ENCODE data around the gene NRP2. TPM values are rescaled to one million over a fixed set of nuclear protein-coding genes. Genes with fewer than 3 reads are reported as not detected.

Gene NRP2
- total and polyA plus RNA-seq, 3 experiments from 2014 or later, result 0.91 to 0.94 TPM; not detected in 1

- Mint-ChIP-seq H3K27ac (no peak overlapping the region), H3K9me3 (no peaks in the 10 kb centered on the region), H3K4me3 (no peak overlapping the region), H3K4me1 (no peaks in the 10 kb centered on the region), H3K36me3 (no peaks in the 10 kb centered on the region), H3K27me3 (peaks cover 6 to 26% of the 10 kb centered on the region in 2 donors)
- H3K4me3 ChIP-seq (ENCODE audit: low read length), result no peak overlapping the region
- POLR2A ChIA-PET, result no interaction called here
- no peaks in the 10 kb centered on the region for H3K36me3 ChIP-seq (ENCODE audit: insufficient read depth, low read length)
- no peaks in the 10 kb centered on the region for H3K9me3 ChIP-seq (ENCODE audit: low read length)
- CTCF ChIA-PET, result no interaction called here
- no peak for DNase-seq
- no peaks in the 10 kb centered on the region for H3K27me3 ChIP-seq (ENCODE audit: insufficient read depth, low read length, poor library complexity, severe bottlenecking)
- H3K4me1 ChIP-seq (ENCODE audit: insufficient read depth, low read length), result no peaks in the 10 kb centered on the region
- no peak overlapping the region for H3K27ac ChIP-seq (ENCODE audit: low read depth, low read length)
These were observed 98.3 kb downstream of the NRP2 start for GRCh38 chr2:205780645-205781044.

- H3K4me3 ChIP-seq (ENCODE audit: low read length), result no peak overlapping the region
- H3K4me1 Mint-ChIP-seq, result no peaks in the 10 kb centered on the region
- no peaks in the 10 kb centered on the region for H3K9me3 ChIP-seq (ENCODE audit: low read length)
- H3K9me3 Mint-ChIP-seq, result no peaks in the 10 kb centered on the region
- DNase-seq, result no peak
- no peaks in the 10 kb centered on the region for H3K36me3 Mint-ChIP-seq
- no peaks in the 10 kb centered on the region for H3K4me1 ChIP-seq (ENCODE audit: insufficient read depth, low read length)
- H3K27ac Mint-ChIP-seq, result peak overlapping the region in 2 of 8 donors; percentile 20 to 51
- H3K4me3 Mint-ChIP-seq, result no peak overlapping the region
- H3K27ac ChIP-seq (ENCODE audit: low read depth, low read length), result no peak overlapping the region
- no peaks in the 10 kb centered on the region for H3K36me3 ChIP-seq (ENCODE audit: insufficient read depth, low read length)
- H3K27me3 Mint-ChIP-seq, result peaks cover 6 to 18% of the 10 kb centered on the region in 2 donors
- ChIA-PET POLR2A (no interaction called here), CTCF (no interaction called here)
- no peaks in the 10 kb centered on the region for H3K27me3 ChIP-seq (ENCODE audit: insufficient read depth, low read length, poor library complexity, severe bottlenecking)
These were observed 99.1 kb downstream of the NRP2 start for GRCh38 chr2:205781244-205781931.

GRCh38 chr2:205782941-205783340 lies 100.6 kb downstream of the NRP2 start:
- no peak overlapping the region for H3K27ac ChIP-seq (ENCODE audit: low read depth, low read length)
- H3K9me3 Mint-ChIP-seq, result no peaks in the 10 kb centered on the region
- H3K9me3 ChIP-seq (ENCODE audit: low read length), result no peaks in the 10 kb centered on the region
- H3K27me3 ChIP-seq (ENCODE audit: insufficient read depth, low read length, poor library complexity, severe bottlenecking), result no peaks in the 10 kb centered on the region
- no peak overlapping the region for H3K4me3 ChIP-seq (ENCODE audit: low read length)
- H3K4me1 ChIP-seq (ENCODE audit: insufficient read depth, low read length), result no peaks in the 10 kb centered on the region
- ChIA-PET CTCF (no interaction called here), POLR2A (no interaction called here)
- H3K4me3 Mint-ChIP-seq, result no peak overlapping the region
- no peak overlapping the region for H3K27ac Mint-ChIP-seq
- H3K36me3 Mint-ChIP-seq, result no peaks in the 10 kb centered on the region
- H3K27me3 Mint-ChIP-seq, result peaks cover 6 to 13% of the 10 kb centered on the region in 2 donors
- no peaks in the 10 kb centered on the region for H3K4me1 Mint-ChIP-seq
- H3K36me3 ChIP-seq (ENCODE audit: insufficient read depth, low read length), result no peaks in the 10 kb centered on the region
- DNase-seq, result no peak

- POLR2A ChIA-PET, result no interaction called here
- peaks cover 3 to 9% of the 10 kb centered on the region in 2 donors for H3K27me3 Mint-ChIP-seq
- Histone ChIP-seq H3K4me3 (ENCODE audit: low read length) (no peak overlapping the region), H3K36me3 (ENCODE audit: insufficient read depth, low read length) (no peaks in the 10 kb centered on the region), H3K27me3 (ENCODE audit: insufficient read depth, low read length, poor library complexity, severe bottlenecking) (no peaks in the 10 kb centered on the region), H3K9me3 (ENCODE audit: low read length) (no peaks in the 10 kb centered on the region), H3K27ac (ENCODE audit: low read depth, low read length) (no peak overlapping the region), H3K4me1 (ENCODE audit: insufficient read depth, low read length) (no peaks in the 10 kb centered on the region)
- CTCF ChIA-PET, result no interaction called here
- H3K4me3 Mint-ChIP-seq, result no peak overlapping the region
- H3K27ac Mint-ChIP-seq, result no peak overlapping the region
- H3K36me3 Mint-ChIP-seq, result no peaks in the 10 kb centered on the region
- DNase-seq, result no peak
- no peaks in the 10 kb centered on the region for H3K9me3 Mint-ChIP-seq
- no peaks in the 10 kb centered on the region for H3K4me1 Mint-ChIP-seq
These were observed 101.7 kb downstream of the NRP2 start for GRCh38 chr2:205783872-205784499.

- CTCF ChIA-PET, result no interaction called here
- DNase-seq, result no peak
- POLR2A ChIA-PET, result no interaction called here
- no peaks in the 10 kb centered on the region for H3K4me1 ChIP-seq (ENCODE audit: insufficient read depth, low read length)
- no peak overlapping the region for H3K27ac ChIP-seq (ENCODE audit: low read depth, low read length)
- H3K27me3 Mint-ChIP-seq, result peaks cover 4 to 9% of the 10 kb centered on the region in 2 donors
- H3K4me3 Mint-ChIP-seq, result no peak overlapping the region
- H3K9me3 ChIP-seq (ENCODE audit: low read length), result no peaks in the 10 kb centered on the region
- H3K36me3 Mint-ChIP-seq, result no peaks in the 10 kb centered on the region
- no peaks in the 10 kb centered on the region for H3K36me3 ChIP-seq (ENCODE audit: insufficient read depth, low read length)
- no peak overlapping the region for H3K4me3 ChIP-seq (ENCODE audit: low read length)
- no peaks in the 10 kb centered on the region for H3K4me1 Mint-ChIP-seq
- no peak overlapping the region for H3K27ac Mint-ChIP-seq
- no peaks in the 10 kb centered on the region for H3K27me3 ChIP-seq (ENCODE audit: insufficient read depth, low read length, poor library complexity, severe bottlenecking)
- H3K9me3 Mint-ChIP-seq, result no peaks in the 10 kb centered on the region
These were observed 103.4 kb downstream of the NRP2 start for GRCh38 chr2:205785507-205786260.

GRCh38 chr2:205786976-205787375 lies 104.7 kb downstream of the NRP2 start:
- POLR2A ChIA-PET, result no interaction called here
- no peaks in the 10 kb centered on the region for H3K4me1 Mint-ChIP-seq

GRCh38 chr2:205787761-205788160 lies 105.5 kb downstream of the NRP2 start:
- ChIA-PET CTCF (no interaction called here), POLR2A (no interaction called here)
- no peak for DNase-seq
- Mint-ChIP-seq H3K27ac (no peak overlapping the region), H3K36me3 (no peaks in the 10 kb centered on the region), H3K4me3 (no peak overlapping the region), H3K9me3 (no peaks in the 10 kb centered on the region), H3K4me1 (no peaks in the 10 kb centered on the region), H3K27me3 (peaks cover 6 to 7% of the 10 kb centered on the region in 2 donors)
- no peak overlapping the region for H3K27ac ChIP-seq (ENCODE audit: low read depth, low read length)
- no peaks in the 10 kb centered on the region for H3K4me1 ChIP-seq (ENCODE audit: insufficient read depth, low read length)
- H3K36me3 ChIP-seq (ENCODE audit: insufficient read depth, low read length), result no peaks in the 10 kb centered on the region
- no peaks in the 10 kb centered on the region for H3K27me3 ChIP-seq (ENCODE audit: insufficient read depth, low read length, poor library complexity, severe bottlenecking)
- H3K4me3 ChIP-seq (ENCODE audit: low read length), result no peak overlapping the region
- no peaks in the 10 kb centered on the region for H3K9me3 ChIP-seq (ENCODE audit: low read length)

More at GRCh38 chr2:205786976-205787375, 104.7 kb downstream of the NRP2 start:
- CTCF ChIA-PET, result no interaction called here
- Histone ChIP-seq H3K9me3 (ENCODE audit: low read length) (no peaks in the 10 kb centered on the region), H3K27ac (ENCODE audit: low read depth, low read length) (no peak overlapping the region), H3K36me3 (ENCODE audit: insufficient read depth, low read length) (no peaks in the 10 kb centered on the region), H3K4me1 (ENCODE audit: insufficient read depth, low read length) (no peaks in the 10 kb centered on the region), H3K4me3 (ENCODE audit: low read length) (no peak overlapping the region), H3K27me3 (ENCODE audit: insufficient read depth, low read length, poor library complexity, severe bottlenecking) (no peaks in the 10 kb centered on the region)
- Mint-ChIP-seq H3K27me3 (peaks cover 6 to 9% of the 10 kb centered on the region in 2 donors), H3K36me3 (no peaks in the 10 kb centered on the region), H3K9me3 (no peaks in the 10 kb centered on the region), H3K27ac (no peak overlapping the region), H3K4me3 (no peak overlapping the region)
- DNase-seq, result no peak

- Histone ChIP-seq H3K27me3 (ENCODE audit: insufficient read depth, low read length, poor library complexity, severe bottlenecking) (no peaks in the 10 kb centered on the region), H3K4me1 (ENCODE audit: insufficient read depth, low read length) (no peaks in the 10 kb centered on the region), H3K36me3 (ENCODE audit: insufficient read depth, low read length) (no peaks in the 10 kb centered on the region), H3K4me3 (ENCODE audit: low read length) (no peak overlapping the region), H3K27ac (ENCODE audit: low read depth, low read length) (no peak overlapping the region), H3K9me3 (ENCODE audit: low read length) (no peaks in the 10 kb centered on the region)
- ChIA-PET CTCF (no interaction called here), POLR2A (no interaction called here)
- H3K27me3 Mint-ChIP-seq, result peaks cover 3 to 6% of the 10 kb centered on the region in 2 donors
- no peak for DNase-seq
- H3K27ac Mint-ChIP-seq, result no peak overlapping the region
- no peaks in the 10 kb centered on the region for H3K36me3 Mint-ChIP-seq
- no peak overlapping the region for H3K4me3 Mint-ChIP-seq
- H3K9me3 Mint-ChIP-seq, result no peaks in the 10 kb centered on the region
- no peaks in the 10 kb centered on the region for H3K4me1 Mint-ChIP-seq
These were observed 107.6 kb downstream of the NRP2 start for GRCh38 chr2:205789906-205790305.
